ENCODE data around the gene NMNAT2. TPM values are rescaled to one million over a fixed set of nuclear protein-coding genes. Genes with fewer than 3 reads are reported as not detected.

NMNAT2 gene
- total RNA-seq, 4 donors from 2014 or later: 1.7 to 2.8 (median 2.4) TPM

DNA sequence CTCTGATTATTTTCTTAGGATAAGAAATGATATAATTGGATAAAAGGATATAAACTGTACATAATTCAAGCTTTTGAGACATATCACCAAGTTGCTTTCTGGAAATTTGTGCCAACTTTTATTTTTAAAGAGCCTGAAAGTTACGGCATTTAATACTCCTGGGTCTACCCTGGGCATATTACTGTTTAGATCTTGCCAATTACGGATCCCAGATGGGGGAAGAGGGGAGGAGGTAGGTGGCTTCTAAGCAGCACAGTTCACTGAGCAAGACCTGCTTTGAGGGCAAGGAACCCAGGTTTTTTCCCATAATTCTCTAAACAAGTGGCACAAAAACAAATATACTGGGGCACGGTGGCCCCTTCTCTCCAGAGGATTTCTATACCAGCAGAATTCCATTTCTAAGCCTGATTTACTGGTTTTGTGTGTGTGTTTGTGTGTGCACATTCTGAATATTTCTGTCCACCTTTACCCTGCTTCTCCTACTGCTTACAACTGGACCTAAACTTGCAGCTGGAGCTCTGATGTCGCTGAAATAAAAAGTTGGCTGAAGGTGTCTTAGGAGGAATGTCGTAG is 155.5 kb downstream of the NMNAT2 start:
- Histone ChIP-seq H3K4me3 (no peak overlapping the region), H3K27me3 (no peaks in the 10 kb centered on the region), H3K36me3 (no peaks in the 10 kb centered on the region), H3K9me3 (no peaks in the 10 kb centered on the region), H3K27ac (replicated peaks in 1 of 4) (no peak overlapping the region), H3K4me1 (peaks cover 0 to 3% (median 1%) of the 10 kb centered on the region in 4 donors)
- intact Hi-C loops (cut with DNase I): no loop called here
- no peak for DNase-seq (ENCODE audit: extremely low spot score)
- WGBS: 73% methylated on average over 5 of the region's 5 CpGs
- TF ChIP-seq POLR2AphosphoS5 (IDR thresholded peaks at IDR 0.05): no peak

DNA sequence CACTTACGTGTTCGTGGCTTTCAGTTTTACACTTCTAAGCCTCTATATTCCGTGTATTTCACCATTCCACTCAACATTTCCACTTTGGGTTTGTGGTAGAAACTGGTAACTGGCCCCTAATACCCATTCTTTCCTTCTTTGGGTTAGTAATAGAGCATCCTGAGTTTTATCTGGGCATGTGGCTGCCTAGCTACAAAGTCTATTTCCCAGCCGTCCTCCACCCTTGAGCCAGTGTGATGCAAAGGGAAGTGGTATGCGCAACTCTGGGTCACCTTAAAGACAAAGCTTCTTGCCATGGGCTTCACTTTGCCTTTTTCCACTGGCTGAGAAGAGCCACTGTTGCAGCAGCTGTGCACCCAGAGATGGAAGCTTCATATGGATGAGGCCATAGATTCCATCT is 158.3 kb downstream of the NMNAT2 start:
- H3K36me3 ChIP-seq: no peaks in the 10 kb centered on the region
- TF ChIP-seq POLR2A (IDR thresholded peaks at IDR 0.05; ENCODE audit: low read depth) (no peak), POLR2AphosphoS5 (IDR thresholded peaks at IDR 0.05) (no peak), EP300 (IDR thresholded peaks at IDR 0.05) (no peak)
- TF ChIP-seq, protein P1, sequence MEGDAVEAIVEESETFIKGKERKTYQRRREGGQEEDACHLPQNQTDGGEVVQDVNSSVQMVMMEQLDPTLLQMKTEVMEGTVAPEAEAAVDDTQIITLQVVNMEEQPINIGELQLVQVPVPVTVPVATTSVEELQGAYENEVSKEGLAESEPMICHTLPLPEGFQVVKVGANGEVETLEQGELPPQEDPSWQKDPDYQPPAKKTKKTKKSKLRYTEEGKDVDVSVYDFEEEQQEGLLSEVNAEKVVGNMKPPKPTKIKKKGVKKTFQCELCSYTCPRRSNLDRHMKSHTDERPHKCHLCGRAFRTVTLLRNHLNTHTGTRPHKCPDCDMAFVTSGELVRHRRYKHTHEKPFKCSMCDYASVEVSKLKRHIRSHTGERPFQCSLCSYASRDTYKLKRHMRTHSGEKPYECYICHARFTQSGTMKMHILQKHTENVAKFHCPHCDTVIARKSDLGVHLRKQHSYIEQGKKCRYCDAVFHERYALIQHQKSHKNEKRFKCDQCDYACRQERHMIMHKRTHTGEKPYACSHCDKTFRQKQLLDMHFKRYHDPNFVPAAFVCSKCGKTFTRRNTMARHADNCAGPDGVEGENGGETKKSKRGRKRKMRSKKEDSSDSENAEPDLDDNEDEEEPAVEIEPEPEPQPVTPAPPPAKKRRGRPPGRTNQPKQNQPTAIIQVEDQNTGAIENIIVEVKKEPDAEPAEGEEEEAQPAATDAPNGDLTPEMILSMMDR (IDR thresholded peaks at IDR 0.05): no peak
- H3K9me3 ChIP-seq: peaks cover 0 to 3% (median 0%) of the 10 kb centered on the region in 4 donors
- no peak overlapping the region for H3K27ac ChIP-seq (replicated peaks in 1 of 4)
- no peak overlapping the region for H3K4me3 ChIP-seq
- intact Hi-C loops (cut with DNase I): no loop called here
- no peaks in the 10 kb centered on the region for H3K4me1 ChIP-seq
- 85% methylated on average over 5 of the region's 5 CpGs for WGBS
- no peak for DNase-seq (ENCODE audit: extremely low spot score)
- no peaks in the 10 kb centered on the region for H3K27me3 ChIP-seq

DNA sequence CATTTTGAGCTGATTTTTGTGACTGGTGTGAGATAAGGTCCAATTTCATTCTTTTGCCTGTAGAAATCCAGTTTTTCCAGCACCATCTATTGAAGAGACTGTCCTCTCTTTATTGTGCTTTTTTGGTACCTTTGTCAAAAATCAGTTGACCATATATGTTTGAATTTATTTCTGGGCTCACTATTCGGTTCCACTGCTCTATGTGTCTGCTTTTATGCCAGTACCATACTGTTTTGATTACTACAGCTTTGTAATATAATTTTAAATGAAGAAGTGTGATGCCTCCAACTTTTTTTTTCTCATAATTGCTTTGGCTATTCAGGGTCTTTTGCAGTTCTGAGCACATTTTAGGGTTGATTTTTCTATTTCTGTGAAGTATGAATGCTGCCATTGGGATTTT is 163.1 kb downstream of the NMNAT2 start:
- no peaks in the 10 kb centered on the region for H3K4me1 ChIP-seq
- 91% methylated on average over 1 of the region's 1 CpG for WGBS

DNA sequence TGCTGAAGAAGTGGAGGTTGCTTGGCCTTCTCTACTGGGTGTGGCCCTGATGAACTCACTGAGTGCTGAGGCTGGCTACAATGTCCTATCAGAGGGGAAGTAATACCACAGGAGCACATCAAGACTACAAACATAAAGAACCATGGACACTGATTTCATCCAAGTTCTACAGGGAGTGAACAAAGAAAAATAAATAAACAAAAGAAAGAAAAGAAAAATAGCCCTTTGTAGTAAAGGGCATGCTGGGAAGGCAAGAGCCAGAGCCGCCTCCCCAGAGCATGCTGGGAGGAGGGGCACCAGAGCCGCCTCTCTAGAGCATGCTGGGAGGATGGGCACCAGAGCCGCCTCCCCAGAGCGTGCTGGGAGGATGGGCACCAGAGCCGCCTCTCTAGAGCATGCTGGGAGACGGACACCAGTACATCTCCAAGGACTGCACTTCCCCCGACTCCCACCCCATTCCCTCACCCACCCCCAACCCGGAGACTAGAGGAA is 166.2 kb downstream of the NMNAT2 start:
- H3K27me3 ChIP-seq: no peaks in the 10 kb centered on the region
- no peak overlapping the region for H3K27ac ChIP-seq (replicated peaks in 1 of 4)
- intact Hi-C loops (cut with DNase I): no loop called here
- H3K36me3 ChIP-seq: no peaks in the 10 kb centered on the region
- TF ChIP-seq, protein P1 (IDR thresholded peaks at IDR 0.05): no peak
- no peak for TF ChIP-seq EP300 (IDR thresholded peaks at IDR 0.05)
- H3K4me3 ChIP-seq: no peak overlapping the region
- no peaks in the 10 kb centered on the region for H3K4me1 ChIP-seq
- WGBS: 92% methylated on average over 7 of the region's 8 CpGs
- DNase-seq (ENCODE audit: extremely low spot score): no peak
- peaks cover 0 to 3% (median 0%) of the 10 kb centered on the region in 4 donors for H3K9me3 ChIP-seq

More for the DNA sequence above, 163.1 kb downstream of the NMNAT2 start:
- intact Hi-C loops (cut with DNase I): no loop called here
- TF ChIP-seq EP300 (IDR thresholded peaks at IDR 0.05) (no peak), POLR2AphosphoS5 (IDR thresholded peaks at IDR 0.05) (no peak)
- DNase-seq (ENCODE audit: extremely low spot score): no peak
- Histone ChIP-seq H3K36me3 (no peaks in the 10 kb centered on the region), H3K9me3 (peaks cover 0 to 3% (median 0%) of the 10 kb centered on the region in 4 donors), H3K27ac (replicated peaks in 1 of 4) (no peak overlapping the region), H3K27me3 (no peaks in the 10 kb centered on the region), H3K4me3 (no peak overlapping the region)

DNA sequence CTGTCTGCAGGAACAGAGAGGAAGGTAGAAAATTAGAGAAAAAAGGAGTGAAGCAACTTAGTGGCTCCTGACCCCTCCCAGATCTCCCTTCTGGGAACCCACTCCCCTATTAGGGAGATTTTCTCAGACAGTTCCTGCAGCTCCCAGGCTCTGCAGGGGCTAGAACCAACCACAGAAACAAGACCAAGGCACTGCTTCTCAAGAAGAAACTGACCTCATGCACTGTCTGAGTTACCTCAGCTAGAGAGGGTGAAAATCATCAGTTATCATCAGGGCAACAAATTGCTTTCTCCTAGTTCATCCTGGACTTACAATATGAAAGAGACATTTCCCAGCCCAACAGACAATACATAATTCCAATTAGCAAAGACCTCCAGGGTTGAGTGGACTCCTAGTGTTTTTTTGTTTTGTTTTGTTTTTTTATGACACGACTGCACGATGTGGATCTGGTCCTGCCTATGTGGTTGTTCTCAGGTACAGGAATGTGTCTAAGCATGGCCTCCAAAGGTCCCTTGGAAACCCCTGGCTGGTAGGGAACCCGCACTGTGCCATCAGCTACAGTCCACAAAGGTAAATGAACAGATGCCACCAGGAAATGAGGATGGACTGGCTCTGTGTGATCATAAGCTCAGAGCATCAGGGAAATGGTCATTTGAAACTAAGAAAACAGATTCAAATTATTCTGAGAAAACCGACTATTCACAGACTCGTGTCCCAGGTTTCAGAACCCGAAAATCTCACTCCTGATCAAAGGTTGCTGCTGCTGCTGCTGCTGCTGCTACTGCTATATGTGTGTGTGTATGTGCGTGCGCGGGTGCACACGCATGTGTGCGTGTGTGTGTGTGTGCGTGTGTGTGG is 166.8 kb downstream of the NMNAT2 start:
- no peak for DNase-seq (ENCODE audit: extremely low spot score)
- Histone ChIP-seq H3K4me1 (no peaks in the 10 kb centered on the region), H3K27me3 (no peaks in the 10 kb centered on the region), H3K4me3 (no peak overlapping the region), H3K9me3 (peaks cover 0 to 3% (median 0%) of the 10 kb centered on the region in 4 donors), H3K27ac (replicated peaks in 1 of 4) (no peak overlapping the region), H3K36me3 (no peaks in the 10 kb centered on the region)
- intact Hi-C loops (cut with DNase I): no loop called here
- WGBS: 93% methylated on average over 12 of the region's 12 CpGs
- TF ChIP-seq POLR2AphosphoS5 (IDR thresholded peaks at IDR 0.05) (no peak), EP300 (IDR thresholded peaks at IDR 0.05) (no peak), POLR2A (IDR thresholded peaks at IDR 0.05; ENCODE audit: low read depth) (no peak)
- TF ChIP-seq, protein P1 (IDR thresholded peaks at IDR 0.05): no peak
